GM12874 (cell line): ENCODE measurements around the gene NGLY1.

Experiments
- CTCF ChIP-seq: IDR thresholded peaks from 2 replicates; pipeline ENCODE4 v1.5.1; 2011; ENCODE audit warnings: low read depth, mild to moderate bottlenecking, control low read depth, low read length, moderate library complexity; ENCODE audit not compliant: insufficient read depth

Gene NGLY1

GRCh38 chr3:25782938-25783660, at the start of gene NGLY1:
Gene NGLY1, minus strand, starts transcription at chr3:25783443. Its CDS starts 53 bp downstream, at chr3:25783390.
- TF ChIP-seq CTCF: no peak

GRCh38 chr3:25831578-25831977, 48.3 kb upstream of the NGLY1 start:
- no peak for TF ChIP-seq CTCF

GRCh38 chr3:25830373-25831280, 47.4 kb upstream of the NGLY1 start:
- no peak for TF ChIP-seq CTCF

- TF ChIP-seq CTCF: no peak
These were observed 43.3 kb upstream of the NGLY1 start for GRCh38 chr3:25826510-25826909.

GRCh38 chr3:25823314-25823713, 40.1 kb upstream of the NGLY1 start:
- no peak for TF ChIP-seq CTCF

GRCh38 chr3:25821746-25822573, 38.7 kb upstream of the NGLY1 start:
- TF ChIP-seq CTCF: no peak
